ENCODE results near the gene SLC12A9. TPM values are rescaled to one million over a fixed set of nuclear protein-coding genes. Genes with fewer than 3 reads are reported as not detected.

The SLC12A9 gene
- total and polyA plus RNA-seq, 2 experiments from 2014 or later: 10.3 to 39.9 TPM

DNA sequence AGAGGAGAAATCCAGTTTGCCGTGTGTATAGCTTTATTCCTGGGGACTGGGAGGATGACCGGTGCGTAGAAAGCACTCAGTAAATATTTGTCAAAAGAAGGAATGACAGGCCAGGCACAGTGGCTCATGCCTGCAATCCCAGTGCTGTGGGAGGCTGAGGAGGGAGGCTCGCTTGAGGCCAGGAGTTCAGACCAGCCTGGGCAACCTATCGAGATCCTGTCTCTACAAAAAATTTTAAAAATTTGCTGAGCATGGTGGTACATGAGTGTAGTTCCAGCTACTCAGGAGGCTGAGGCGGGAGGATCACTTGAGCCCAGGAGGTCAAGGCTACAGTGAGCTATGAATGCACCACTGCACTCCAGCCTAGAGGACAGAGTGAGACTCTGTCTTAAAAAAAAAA is 41.0 kb upstream of the SLC12A9 start:
- Mint-ChIP-seq H3K4me1 (no peaks in the 10 kb centered on the region), H3K27me3 (ENCODE audit: insufficient read depth, low read depth, poor library complexity) (peaks cover 18% of the 10 kb centered on the region), H3K9me3 (no peaks in the 10 kb centered on the region), H3K27ac (no peak overlapping the region), H3K36me3 (ENCODE audit: low read depth) (peaks cover 99% of the 10 kb centered on the region), H3K4me3 (no peak overlapping the region)
- Histone ChIP-seq H3K4me3 (no peak overlapping the region), H3K4me2 (no peak overlapping the region), H3K9me2 (ENCODE audit: insufficient read depth) (no peaks in the 10 kb centered on the region), H3K4me1 (ENCODE audit: insufficient read depth) (no peaks in the 10 kb centered on the region), H3K27ac (ENCODE audit: low read depth) (no peak overlapping the region), H3K79me2 (replicated peaks; ENCODE audit: insufficient read depth) (peaks cover 9% of the 10 kb centered on the region; the same call in 1 of the 2 replicates), H4K20me1 (replicated peaks; ENCODE audit: insufficient read depth) (peaks cover 44% of the 10 kb centered on the region), H3F3A (replicated peaks; ENCODE audit: low read depth) (0 out of 2 replicates have a peak, but pooled peaks cover 27% of the 10 kb centered on the region), H3K36me3 (ENCODE audit: insufficient read depth) (peaks cover 81% of the 10 kb centered on the region), H3K27me3 (ENCODE audit: insufficient read depth) (no peaks in the 10 kb centered on the region), H2AFZ (no peak overlapping the region)
- no peak for DNase-seq (ENCODE audit: low spot score)
- TF ChIP-seq, protein P1, sequence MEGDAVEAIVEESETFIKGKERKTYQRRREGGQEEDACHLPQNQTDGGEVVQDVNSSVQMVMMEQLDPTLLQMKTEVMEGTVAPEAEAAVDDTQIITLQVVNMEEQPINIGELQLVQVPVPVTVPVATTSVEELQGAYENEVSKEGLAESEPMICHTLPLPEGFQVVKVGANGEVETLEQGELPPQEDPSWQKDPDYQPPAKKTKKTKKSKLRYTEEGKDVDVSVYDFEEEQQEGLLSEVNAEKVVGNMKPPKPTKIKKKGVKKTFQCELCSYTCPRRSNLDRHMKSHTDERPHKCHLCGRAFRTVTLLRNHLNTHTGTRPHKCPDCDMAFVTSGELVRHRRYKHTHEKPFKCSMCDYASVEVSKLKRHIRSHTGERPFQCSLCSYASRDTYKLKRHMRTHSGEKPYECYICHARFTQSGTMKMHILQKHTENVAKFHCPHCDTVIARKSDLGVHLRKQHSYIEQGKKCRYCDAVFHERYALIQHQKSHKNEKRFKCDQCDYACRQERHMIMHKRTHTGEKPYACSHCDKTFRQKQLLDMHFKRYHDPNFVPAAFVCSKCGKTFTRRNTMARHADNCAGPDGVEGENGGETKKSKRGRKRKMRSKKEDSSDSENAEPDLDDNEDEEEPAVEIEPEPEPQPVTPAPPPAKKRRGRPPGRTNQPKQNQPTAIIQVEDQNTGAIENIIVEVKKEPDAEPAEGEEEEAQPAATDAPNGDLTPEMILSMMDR (conservative IDR thresholded peaks at IDR 0.05; ENCODE audit: low read depth in 2 of 2): no peak
- TF ChIP-seq, protein P2, sequence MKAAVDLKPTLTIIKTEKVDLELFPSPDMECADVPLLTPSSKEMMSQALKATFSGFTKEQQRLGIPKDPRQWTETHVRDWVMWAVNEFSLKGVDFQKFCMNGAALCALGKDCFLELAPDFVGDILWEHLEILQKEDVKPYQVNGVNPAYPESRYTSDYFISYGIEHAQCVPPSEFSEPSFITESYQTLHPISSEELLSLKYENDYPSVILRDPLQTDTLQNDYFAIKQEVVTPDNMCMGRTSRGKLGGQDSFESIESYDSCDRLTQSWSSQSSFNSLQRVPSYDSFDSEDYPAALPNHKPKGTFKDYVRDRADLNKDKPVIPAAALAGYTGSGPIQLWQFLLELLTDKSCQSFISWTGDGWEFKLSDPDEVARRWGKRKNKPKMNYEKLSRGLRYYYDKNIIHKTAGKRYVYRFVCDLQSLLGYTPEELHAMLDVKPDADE (IDR thresholded peaks at IDR 0.05): no peak
- no peak for TF ChIP-seq NANOG (IDR thresholded peaks at IDR 0.05; ENCODE audit: borderline replicate concordance)
- no peak for TF ChIP-seq EZH2phosphoT487 (IDR thresholded peaks at IDR 0.05; ENCODE audit: unreplicated experiment)
- TF ChIP-seq, protein P3, sequence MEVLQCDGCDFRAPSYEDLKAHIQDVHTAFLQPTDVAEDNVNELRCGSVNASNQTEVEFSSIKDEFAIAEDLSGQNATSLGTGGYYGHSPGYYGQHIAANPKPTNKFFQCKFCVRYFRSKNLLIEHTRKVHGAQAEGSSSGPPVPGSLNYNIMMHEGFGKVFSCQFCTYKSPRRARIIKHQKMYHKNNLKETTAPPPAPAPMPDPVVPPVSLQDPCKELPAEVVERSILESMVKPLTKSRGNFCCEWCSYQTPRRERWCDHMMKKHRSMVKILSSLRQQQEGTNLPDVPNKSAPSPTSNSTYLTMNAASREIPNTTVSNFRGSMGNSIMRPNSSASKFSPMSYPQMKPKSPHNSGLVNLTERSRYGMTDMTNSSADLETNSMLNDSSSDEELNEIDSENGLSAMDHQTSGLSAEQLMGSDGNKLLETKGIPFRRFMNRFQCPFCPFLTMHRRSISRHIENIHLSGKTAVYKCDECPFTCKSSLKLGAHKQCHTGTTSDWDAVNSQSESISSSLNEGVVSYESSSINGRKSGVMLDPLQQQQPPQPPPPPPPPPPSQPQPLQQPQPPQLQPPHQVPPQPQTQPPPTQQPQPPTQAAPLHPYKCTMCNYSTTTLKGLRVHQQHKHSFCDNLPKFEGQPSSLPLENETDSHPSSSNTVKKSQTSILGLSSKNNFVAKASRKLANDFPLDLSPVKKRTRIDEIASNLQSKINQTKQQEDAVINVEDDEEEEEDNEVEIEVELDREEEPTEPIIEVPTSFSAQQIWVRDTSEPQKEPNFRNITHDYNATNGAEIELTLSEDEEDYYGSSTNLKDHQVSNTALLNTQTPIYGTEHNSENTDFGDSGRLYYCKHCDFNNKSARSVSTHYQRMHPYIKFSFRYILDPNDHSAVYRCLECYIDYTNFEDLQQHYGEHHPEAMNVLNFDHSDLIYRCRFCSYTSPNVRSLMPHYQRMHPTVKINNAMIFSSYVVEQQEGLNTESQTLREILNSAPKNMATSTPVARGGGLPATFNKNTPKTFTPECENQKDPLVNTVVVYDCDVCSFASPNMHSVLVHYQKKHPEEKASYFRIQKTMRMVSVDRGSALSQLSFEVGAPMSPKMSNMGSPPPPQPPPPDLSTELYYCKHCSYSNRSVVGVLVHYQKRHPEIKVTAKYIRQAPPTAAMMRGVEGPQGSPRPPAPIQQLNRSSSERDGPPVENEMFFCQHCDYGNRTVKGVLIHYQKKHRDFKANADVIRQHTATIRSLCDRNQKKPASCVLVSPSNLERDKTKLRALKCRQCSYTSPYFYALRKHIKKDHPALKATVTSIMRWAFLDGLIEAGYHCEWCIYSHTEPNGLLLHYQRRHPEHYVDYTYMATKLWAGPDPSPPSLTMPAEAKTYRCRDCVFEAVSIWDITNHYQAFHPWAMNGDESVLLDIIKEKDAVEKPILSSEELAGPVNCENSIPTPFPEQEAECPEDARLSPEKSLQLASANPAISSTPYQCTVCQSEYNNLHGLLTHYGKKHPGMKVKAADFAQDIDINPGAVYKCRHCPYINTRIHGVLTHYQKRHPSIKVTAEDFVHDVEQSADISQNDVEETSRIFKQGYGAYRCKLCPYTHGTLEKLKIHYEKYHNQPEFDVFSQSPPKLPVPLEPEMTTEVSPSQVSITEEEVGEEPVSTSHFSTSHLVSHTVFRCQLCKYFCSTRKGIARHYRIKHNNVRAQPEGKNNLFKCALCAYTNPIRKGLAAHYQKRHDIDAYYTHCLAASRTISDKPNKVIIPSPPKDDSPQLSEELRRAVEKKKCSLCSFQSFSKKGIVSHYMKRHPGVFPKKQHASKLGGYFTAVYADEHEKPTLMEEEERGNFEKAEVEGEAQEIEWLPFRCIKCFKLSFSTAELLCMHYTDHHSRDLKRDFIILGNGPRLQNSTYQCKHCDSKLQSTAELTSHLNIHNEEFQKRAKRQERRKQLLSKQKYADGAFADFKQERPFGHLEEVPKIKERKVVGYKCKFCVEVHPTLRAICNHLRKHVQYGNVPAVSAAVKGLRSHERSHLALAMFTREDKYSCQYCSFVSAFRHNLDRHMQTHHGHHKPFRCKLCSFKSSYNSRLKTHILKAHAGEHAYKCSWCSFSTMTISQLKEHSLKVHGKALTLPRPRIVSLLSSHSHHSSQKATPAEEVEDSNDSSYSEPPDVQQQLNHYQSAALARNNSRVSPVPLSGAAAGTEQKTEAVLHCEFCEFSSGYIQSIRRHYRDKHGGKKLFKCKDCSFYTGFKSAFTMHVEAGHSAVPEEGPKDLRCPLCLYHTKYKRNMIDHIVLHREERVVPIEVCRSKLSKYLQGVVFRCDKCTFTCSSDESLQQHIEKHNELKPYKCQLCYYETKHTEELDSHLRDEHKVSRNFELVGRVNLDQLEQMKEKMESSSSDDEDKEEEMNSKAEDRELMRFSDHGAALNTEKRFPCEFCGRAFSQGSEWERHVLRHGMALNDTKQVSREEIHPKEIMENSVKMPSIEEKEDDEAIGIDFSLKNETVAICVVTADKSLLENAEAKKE (CRISPR knock-in tag; IDR thresholded peaks at IDR 0.05): no peak
- TF ChIP-seq ZNF114 (CRISPR knock-in tag; IDR thresholded peaks at IDR 0.05): no peak
- TF ChIP-seq, protein P4, sequence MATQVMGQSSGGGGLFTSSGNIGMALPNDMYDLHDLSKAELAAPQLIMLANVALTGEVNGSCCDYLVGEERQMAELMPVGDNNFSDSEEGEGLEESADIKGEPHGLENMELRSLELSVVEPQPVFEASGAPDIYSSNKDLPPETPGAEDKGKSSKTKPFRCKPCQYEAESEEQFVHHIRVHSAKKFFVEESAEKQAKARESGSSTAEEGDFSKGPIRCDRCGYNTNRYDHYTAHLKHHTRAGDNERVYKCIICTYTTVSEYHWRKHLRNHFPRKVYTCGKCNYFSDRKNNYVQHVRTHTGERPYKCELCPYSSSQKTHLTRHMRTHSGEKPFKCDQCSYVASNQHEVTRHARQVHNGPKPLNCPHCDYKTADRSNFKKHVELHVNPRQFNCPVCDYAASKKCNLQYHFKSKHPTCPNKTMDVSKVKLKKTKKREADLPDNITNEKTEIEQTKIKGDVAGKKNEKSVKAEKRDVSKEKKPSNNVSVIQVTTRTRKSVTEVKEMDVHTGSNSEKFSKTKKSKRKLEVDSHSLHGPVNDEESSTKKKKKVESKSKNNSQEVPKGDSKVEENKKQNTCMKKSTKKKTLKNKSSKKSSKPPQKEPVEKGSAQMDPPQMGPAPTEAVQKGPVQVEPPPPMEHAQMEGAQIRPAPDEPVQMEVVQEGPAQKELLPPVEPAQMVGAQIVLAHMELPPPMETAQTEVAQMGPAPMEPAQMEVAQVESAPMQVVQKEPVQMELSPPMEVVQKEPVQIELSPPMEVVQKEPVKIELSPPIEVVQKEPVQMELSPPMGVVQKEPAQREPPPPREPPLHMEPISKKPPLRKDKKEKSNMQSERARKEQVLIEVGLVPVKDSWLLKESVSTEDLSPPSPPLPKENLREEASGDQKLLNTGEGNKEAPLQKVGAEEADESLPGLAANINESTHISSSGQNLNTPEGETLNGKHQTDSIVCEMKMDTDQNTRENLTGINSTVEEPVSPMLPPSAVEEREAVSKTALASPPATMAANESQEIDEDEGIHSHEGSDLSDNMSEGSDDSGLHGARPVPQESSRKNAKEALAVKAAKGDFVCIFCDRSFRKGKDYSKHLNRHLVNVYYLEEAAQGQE (IDR thresholded peaks at IDR 0.05; ENCODE audit: unreplicated experiment): no peak
- TF ChIP-seq STAT1 (IDR thresholded peaks at IDR 0.05; ENCODE audit: unreplicated experiment): no peak
- TF ChIP-seq EZH2 (IDR thresholded peaks at IDR 0.05; ENCODE audit: low read depth, unreplicated experiment): no peak
- TF ChIP-seq CREB1 (CRISPR knock-in tag; IDR thresholded peaks at IDR 0.05; ENCODE audit: low read depth): no peak
- TF ChIP-seq POLR2AphosphoS5 (IDR thresholded peaks at IDR 0.05; ENCODE audit: low read depth): no peak
- no peak for TF ChIP-seq ZNF331 (CRISPR knock-in tag; IDR thresholded peaks at IDR 0.05; ENCODE audit: low read depth)
- TF ChIP-seq JUNB (IDR thresholded peaks at IDR 0.05; ENCODE audit: unreplicated experiment): no peak
- no peak for ATAC-seq

Measured in GM23338 (cell line).